Stimulated activated CD8-positive, alpha-beta memory T cell treated with anti-CD3 and anti-CD28 coated beads, Interleukin-2, amount 100 ng/mL, for 1 hour (primary cell): ENCODE measurements around the gene XK.
"Not testable (repeated sequence)": the region's sequence is repeated elsewhere in the genome, so short reads cannot be mapped to it uniquely, and the experiment has no call there.

Source experiments
- DNase-seq, 2 donors: peaks; one replicate each; pipeline ENCODE4 v3.0.0-alpha.2; 2020; ENCODE audit warnings: low read depth in 2 of 2

Gene XK, protein sequence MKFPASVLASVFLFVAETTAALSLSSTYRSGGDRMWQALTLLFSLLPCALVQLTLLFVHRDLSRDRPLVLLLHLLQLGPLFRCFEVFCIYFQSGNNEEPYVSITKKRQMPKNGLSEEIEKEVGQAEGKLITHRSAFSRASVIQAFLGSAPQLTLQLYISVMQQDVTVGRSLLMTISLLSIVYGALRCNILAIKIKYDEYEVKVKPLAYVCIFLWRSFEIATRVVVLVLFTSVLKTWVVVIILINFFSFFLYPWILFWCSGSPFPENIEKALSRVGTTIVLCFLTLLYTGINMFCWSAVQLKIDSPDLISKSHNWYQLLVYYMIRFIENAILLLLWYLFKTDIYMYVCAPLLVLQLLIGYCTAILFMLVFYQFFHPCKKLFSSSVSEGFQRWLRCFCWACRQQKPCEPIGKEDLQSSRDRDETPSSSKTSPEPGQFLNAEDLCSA

DNA sequence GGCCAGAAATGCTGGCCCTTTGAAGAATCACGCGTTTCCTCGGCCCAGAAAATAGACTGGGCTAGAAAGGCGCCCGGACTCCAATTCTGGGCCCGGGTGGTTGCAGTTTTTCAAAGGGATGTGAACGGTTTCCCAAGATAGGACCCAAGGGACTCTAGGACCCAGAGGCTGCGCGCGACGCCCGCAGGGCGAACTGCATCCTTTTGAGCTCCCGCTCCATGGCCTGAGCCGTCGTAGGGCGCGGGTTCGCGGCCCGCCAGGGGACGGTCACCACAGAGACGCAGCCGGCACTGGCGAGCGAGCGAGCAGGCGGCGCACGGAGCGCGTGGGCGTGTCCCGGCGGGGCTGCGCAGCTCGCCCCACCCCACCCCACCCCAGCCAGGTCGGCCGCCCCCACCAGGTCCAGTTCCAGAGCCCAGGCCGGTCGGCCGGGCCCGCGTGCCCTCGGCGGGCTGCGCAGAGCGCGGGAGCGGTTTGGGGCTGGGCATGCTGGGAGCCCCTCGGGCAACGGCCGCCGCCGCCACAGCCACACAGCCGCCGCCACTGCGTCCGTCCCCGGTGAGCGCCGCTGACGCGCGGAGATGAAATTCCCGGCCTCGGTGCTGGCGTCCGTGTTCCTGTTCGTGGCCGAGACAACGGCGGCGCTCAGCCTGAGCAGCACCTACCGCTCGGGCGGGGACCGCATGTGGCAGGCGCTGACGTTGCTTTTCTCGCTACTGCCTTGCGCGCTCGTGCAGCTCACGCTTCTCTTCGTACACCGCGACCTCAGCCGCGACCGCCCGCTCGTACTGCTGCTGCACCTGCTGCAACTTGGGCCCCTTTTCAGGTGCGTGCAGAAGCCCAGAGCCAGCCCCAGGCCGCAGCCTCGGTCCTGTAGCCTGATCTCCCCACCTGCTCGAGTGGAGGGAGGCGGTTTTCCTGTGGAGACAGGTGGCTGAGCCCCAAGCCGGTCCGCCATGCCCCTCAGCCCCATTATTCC lies at the start of gene XK:
Gene XK (plus strand): TSS at position 411 of the 979 bp plus-strand sequence. CDS start 171 bp downstream, at position 582.
- DNase-seq: no peak

DNA sequence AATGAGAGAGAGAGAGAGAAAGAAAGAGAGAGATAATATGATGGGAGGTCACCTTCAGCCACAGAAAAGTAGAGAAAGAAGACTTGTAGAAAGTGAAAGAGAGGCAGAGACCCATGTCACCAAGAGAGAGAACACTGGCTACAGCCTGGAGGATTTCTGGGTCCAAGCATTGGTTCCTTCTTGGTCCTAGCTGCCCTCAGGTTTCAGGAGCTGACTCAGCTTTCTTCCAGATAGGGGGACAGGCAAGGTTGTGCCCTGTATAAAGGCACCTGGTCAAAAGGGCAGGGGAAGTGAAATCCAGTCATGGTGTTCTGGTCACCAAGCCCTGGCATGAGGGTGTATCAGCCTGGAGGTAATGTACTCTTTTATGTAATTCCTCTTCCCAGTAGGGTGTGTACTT lies 47.5 kb upstream of the XK start:
- no peak for DNase-seq

DNA sequence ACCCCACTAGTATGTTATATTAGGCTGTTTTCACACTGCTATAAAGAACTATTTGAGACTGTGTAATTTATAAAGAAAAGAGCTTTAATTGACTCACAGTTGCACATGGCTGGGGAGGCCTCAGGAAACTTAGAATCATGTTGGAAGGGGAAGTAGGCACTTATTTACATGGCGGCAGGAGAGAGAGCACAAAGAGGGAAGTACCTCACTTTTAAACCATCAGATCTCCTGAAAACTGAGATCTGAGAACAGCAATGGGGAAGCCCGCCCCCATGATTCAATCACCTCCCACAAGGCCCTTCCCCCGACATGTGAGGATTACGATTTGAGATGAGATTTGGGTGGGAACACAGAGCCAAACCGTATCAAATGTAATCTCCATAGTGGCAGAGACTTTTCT lies 45.4 kb upstream of the XK start:
- DNase-seq: no peak

DNA sequence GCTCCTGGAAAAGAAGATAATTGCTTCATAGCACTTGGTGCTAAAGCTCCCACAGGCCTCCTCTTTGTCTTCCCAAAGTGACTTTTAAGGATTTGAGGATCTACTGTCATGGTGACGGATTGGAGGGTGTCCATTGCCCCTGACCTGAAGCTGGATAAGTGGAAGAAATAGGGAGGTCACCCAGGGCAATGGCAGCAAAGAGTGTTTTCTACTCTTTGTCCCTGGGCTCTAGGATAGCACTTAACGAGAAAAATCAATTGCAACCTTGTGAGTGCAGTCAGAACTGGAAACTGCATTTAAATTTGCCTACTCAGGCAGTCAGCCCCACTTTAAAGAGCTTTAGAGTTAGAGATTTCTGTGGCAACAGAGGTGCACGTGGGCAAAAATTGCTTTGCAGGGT lies 43.7 kb upstream of the XK start:
- no peak for DNase-seq

DNA sequence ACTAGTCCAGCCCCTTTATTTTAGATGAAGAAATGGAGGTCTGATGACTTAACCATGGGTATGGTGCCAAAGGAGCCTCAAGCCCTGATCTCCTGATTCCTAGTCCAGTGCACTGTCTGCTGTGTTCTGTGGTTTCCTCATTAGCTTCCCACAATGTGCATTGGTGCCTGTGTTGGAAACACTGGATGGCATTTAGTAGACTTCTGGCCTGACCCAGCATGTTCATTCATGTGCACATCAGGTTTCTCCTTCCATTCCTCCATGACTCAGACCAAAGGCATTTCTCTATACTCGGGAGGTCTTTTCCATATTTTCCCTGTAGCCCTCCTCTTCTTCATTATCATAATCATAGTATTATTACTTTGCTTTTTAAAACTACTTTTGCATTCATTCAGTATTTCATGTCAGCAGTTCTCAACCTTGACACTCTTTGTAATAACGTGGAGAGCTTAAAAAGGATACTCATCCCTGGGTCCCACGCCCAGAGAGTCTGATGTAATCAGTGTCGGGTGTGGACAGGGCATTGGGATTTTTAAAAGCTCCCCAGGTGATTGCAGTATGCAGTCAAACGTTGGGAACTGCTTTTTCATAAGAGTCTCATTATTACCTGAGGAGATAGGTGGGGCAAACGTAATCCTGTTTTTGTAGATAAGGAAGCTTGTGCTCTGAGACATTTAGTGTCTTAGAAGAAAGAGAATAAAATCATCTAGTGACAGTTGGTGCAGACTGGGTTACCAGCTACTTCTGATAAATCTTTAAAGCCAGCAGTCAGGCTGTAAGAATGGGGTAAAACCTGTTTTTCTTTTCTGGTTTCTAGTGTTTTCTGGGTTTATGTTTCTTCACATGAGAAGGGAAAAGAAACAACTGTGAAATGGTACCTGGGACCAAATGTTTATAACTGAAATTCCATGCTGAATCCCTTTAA lies 40.9 kb upstream of the XK start:
- no peak for DNase-seq

DNA sequence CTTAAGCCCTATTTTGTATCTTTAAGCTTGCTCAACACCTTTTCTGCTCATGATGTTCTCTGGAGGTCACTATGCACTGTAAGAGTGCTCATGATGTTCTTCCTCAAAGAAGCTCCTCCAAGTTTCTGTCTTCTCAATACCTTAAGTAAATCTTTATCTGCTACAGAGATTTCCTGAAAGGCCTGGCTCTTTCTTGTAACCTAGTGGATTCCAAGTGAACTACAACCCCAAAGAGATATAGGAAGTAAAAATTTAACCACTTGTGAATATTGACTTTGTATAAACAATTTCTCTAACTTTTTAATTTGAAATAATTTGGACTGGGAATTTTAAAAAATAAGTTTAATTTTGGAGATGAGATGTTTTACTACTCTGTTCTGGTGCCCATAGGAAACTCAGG lies 39.3 kb upstream of the XK start:
- DNase-seq: no peak

DNA sequence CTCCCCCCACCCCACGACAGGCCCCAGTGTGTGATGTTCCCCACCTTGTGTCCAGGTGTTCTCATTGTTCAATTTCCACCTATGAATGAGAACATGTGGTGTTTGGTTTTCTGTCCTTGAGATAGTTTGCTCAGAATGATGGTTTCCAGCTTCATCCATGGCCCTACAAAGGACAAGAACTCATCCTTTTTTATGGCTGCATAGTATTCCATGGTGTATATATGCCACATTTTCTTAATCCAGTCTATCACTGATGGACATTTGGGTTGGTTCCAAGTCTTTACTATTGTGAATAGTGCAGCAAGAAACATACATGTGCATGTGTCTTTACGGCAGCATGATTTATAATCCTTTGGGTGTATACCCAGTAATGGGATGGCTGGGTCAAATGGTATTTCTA lies 34.7 kb upstream of the XK start:
- not testable (repeated sequence) for DNase-seq

DNA sequence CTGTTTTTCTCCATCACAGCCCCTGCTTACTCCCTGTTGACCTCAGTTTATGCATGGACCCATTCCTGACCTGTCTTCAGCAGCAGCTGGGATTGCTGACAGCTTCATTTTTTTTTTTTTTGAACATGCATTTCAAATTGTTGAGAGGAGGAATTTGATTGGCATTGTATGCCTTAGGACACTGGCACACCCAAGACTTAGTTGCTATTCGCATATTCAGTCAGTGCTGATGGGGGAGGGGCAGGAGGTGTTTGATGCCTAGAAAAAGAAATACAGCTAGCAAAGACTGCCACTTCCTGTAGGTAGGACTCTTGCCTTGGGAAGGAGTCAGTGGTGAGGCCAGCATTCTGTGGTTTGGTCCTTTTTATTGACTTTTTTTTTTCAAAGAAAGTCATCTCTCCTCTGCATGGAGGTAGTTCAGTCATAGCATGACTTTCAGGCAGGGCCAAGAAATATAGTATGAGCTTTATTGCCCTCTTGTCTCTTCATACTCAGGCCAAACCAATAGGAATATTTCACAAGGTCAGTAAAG lies 33.6 kb upstream of the XK start:
- no peak for DNase-seq

DNA sequence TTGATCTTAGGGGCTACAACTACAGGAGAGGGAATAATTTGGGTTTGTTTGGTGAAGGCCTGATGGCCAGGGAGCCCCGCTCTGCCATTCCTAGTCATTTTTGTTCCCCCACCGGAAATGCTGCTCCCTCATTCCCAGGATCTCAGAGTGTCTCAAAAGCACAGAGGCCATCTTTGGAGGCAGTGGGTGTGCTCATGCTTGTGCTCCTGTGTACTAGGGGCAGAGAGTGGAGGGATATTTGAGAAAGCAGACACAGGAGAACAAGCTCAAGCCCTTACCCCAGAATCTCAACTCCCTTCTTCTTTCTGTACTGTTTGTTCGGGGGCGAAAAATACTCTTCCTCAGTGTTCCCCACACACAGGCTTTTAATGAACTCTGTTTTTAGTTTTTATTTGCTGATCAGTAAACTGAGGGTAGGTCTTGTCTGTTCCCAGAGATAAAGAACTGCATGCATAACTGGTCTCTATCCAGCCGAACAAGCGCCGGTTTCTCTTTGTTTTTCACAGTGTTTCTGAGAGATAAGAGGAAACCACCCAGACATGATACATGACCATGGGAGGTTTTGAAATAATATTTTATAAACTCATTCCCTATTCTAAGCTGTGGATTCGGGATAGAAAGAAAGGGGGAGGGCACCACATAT lies 32.9 kb upstream of the XK start:
- DNase-seq: no peak

DNA sequence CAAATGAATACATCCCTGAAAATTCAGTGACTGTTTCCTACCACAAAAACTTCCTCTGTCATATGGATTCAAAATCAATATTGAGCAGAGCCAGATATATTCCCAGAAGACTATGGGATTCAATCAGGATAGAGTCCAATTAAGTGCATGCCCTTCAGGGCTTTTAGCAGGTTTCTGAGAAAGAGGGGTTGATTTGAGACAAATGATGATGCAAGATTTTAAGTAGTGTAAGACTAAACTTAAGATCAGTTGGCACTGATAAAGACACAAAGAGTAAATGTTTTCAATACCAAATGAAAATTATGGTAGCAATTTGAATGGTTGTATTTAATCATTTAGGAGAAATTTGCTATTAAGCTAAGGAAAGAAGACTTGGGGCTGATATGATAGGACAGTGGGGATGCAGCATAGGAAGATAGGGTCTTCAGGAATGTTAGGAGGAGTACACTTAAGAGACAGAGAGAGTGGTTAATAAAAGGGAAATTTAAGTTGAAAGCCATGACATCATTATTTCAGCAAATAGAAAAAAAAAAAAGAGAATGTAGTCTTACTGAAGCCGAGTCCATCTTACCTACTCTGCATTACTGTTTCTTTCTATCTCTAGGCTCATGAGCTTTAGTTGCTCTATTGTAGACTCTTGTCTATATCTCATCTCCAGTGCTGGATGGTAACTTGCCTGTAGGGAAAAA lies 32.0 kb upstream of the XK start:
- DNase-seq: no peak

DNA sequence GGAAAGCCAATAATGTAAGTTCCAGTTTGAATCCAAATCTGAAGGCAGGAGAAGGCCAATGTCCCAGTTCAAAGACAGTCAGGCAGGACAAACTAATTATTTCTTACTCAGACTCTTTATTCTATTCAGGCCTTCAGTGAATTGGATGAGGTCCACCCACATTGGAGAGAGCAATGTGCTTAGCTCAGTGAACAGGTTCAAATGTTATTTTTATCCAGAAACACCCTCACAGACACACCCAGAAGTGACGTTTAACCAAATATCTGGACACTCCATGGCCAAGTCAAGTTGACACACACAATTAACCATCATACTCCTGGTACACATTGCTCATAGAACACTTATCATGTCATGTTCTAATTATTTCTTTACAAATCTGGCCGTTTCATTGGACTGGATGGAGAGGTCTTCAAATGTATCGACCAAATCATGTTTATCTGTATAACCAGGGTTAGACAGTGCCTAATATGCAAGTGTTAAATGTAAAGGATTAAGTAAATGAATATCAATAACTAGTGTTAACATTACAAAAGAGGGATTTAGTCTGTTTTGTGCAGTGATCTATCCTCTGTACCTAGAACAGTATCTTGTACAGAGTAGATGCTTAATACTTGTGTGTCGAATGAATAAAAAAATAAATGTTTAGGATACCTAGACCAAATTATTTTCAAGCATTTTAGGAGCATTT lies 27.1 kb upstream of the XK start:
- DNase-seq: no peak

DNA sequence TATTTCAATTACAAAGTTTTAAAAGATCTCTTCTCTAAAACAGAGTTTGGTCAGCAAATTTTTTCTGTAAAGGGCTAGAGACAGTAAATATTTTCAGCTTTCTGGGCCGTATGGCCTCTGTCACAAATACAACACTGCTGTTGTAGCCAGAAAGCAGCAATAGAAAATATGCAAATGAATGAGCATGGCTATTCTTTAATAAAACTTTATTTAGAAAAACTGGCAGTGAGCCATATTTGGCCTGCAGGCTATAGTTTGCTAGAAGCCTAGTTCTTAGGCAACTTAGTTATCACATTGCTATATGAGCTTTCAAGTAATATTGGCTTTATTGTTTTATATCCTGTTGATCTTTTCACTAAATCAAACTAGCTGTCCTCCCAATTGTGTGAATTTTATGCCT lies 26.5 kb upstream of the XK start:
- no peak for DNase-seq

DNA sequence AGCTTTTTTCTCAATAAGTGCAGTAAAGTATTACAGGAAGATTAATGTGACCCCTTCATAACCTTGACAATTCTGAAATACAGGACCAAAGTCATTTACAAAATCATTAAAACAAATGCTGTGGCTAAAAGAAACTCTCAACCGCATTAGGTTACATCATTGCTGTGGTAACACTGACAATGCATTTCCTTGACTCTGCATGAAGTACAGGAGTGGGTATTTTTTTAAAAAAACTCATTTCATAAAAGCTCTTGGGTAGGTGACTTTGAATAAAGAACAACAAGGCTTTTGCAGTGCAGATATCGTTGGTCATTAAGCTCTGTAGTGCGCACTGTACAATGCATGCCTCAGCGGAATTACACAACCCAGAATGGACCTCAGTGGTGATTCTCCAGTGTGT lies 23.4 kb upstream of the XK start:
- DNase-seq: no peak

DNA sequence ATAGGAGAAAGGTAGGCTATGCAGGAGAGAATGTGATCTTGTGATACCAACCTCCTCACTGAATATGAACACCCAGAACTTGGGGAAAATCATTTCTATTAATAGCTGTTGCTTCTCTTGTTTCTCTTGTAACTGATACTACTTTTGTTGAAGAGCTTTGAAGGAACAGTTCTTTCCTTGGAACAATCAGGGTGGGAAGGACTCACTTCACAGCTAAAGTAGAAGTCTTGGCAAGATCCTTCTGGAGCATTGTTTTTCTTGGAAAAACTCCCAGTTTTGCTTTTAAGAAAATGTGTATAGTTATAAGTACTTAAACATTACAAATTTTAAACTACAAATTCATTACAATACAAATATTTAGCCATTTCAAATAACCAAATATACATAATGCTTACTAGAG lies 19.1 kb upstream of the XK start:
- DNase-seq: no peak

DNA sequence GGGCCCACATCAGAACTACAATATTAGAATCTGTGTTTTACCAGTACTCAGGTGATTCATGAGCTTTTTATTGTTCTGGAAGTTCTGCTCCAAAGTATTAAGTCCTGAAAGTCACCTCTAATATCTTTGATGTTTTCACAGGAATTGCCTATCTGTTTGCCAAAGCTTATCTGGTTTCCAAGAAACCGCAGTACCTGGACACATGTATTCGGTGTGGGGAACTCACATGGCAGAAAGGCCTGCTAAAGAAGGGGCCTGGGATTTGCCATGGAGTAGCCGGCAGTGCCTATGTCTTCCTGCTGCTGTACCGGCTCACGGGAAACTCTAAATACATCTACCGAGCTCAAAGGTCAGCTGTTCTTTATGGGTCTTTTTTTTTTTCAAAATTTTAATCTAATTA lies 18.4 kb upstream of the XK start:
- no peak for DNase-seq

DNA sequence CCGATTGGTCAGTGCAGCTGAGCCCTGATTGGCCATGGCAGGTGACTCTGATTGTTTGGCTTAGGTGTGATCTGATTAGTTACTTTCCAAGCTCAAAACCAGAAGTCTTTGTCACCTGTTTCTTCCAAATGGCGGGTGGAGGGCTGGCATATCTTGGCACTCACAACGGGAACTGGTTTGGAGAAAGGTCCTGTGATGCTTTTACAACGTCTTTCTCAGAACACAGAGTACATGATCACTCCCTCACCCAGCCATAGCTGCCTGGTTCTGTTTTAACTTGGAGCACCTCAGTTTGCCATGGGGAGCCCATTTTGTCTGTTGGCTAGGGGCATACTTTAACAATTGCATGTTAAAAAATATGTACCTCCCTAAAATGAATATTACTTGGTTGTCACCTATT lies 13.0 kb upstream of the XK start:
- DNase-seq: no peak

DNA sequence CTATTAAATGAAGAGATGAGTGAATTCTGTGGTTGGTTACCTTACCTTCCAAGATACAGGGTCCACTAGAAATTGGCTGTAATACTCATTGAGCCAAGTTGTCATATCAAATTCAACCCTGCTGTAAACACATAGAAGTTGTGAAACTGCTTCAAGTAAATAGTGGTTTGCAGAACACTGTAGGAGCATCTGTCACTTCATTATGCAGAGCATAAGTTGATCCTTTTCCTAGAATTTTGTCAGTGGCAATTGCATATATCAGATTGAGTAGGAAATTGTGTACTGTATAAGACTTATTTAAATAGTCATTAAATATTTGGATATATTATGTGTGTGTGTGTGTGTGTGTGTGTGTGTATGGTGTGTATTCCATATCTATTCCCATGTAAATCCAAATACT lies 8.8 kb upstream of the XK start:
- DNase-seq: no peak

DNA sequence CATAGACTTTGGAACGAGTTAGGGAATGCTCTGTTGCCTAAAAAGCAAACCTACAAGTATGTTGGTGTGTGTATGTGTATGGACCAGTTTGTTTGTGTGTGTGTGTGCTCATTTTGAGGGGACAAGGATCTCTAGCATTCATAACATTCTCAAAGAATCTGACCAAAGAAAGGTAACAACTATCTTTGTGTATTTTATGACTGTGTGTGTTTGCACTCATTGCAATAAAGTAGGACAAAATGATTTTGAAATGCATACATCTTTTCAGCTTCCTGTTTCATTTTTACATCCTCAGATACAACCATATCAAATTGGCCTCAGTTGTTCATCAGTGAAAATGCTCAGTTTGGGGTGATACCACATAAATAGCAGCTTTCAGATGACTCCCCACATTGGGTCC lies 8.3 kb upstream of the XK start:
- DNase-seq: no peak

DNA sequence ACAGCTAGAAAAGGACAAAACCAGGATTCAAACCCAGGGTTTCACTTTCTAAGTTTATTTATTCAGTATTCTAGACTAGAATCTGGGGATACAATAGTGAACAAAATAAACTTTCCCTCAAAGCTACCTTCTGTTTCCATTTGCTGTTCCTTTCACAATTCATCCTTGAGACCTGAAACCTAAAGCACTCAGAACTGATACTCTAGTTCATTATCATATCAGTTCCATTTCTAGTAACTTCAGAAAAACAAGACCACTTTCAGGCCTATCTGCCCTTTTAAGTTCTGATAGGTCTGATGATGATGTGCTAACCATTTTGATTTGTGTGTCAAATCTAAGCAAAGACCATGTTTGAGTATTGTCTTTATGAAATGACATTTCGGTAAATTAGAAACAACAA lies 7.8 kb upstream of the XK start:
- no peak for DNase-seq

DNA sequence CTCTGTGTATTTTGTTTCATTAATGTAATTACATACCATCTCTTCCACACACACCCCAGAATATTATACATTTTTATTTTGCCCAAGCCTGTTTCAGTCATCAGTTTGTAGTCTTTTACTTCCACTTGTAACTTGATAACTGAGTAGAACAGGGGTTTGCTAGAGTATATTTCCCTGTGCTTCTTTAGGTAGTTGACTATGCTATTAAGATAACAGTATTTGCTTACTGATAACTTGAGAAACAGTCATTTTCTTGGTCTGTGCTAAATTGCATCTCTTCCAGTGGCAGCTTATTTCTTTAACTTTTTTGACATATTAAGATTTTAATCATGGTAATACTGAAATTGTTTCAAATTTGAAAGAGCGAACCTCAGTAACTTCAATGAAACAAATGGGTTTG lies 7.0 kb upstream of the XK start:
- DNase-seq: no peak
